GM12873 (cell line): ENCODE results near the gene LYAR.
A peak's percentile ranks its signal among the peaks of the same experiment; 100 is the strongest.

ENCODE experiments used
- TF ChIP-seq, protein P1 (sequence below): IDR thresholded peaks from 2 replicates; pipeline ENCODE4 v1.5.1; 2012; ENCODE audit warnings: low read depth, mild to moderate bottlenecking, moderate library complexity, low read length, control low read depth; ENCODE audit not compliant: insufficient read depth; ENCODE audit errors: missing control alignments

Gene LYAR

GRCh38 chr4:4267981-4268380, 22.0 kb downstream of the LYAR start:
- TF ChIP-seq, protein P1, sequence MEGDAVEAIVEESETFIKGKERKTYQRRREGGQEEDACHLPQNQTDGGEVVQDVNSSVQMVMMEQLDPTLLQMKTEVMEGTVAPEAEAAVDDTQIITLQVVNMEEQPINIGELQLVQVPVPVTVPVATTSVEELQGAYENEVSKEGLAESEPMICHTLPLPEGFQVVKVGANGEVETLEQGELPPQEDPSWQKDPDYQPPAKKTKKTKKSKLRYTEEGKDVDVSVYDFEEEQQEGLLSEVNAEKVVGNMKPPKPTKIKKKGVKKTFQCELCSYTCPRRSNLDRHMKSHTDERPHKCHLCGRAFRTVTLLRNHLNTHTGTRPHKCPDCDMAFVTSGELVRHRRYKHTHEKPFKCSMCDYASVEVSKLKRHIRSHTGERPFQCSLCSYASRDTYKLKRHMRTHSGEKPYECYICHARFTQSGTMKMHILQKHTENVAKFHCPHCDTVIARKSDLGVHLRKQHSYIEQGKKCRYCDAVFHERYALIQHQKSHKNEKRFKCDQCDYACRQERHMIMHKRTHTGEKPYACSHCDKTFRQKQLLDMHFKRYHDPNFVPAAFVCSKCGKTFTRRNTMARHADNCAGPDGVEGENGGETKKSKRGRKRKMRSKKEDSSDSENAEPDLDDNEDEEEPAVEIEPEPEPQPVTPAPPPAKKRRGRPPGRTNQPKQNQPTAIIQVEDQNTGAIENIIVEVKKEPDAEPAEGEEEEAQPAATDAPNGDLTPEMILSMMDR: no peak

DNA sequence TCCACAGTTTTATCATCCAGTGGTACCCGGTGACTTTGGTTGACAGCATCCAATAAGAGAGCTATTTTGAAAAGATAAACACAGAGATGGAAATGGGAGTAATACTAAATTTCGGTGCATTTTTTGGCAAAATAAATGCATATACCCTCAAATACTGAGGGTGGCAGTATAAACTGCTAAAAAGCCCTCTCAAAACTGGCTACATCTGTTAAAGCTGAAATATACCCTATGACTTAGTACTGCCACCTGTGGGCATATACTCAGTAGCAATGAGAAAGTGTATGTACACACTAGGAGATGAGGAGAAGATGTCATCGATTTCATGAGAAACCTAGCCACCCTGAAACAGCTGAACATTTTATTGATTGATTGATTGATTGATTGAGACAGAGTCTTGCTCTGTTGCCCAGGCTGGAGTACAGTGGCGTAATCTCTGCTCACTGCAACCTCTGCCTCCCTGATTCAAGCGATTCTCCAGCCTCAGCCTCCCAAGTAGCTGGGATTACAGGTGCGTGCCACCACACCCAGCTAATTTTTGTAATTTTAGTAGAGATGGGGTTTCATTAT, 29.7 kb downstream of the LYAR start:
- TF ChIP-seq, protein P1: peak; percentile 44

DNA sequence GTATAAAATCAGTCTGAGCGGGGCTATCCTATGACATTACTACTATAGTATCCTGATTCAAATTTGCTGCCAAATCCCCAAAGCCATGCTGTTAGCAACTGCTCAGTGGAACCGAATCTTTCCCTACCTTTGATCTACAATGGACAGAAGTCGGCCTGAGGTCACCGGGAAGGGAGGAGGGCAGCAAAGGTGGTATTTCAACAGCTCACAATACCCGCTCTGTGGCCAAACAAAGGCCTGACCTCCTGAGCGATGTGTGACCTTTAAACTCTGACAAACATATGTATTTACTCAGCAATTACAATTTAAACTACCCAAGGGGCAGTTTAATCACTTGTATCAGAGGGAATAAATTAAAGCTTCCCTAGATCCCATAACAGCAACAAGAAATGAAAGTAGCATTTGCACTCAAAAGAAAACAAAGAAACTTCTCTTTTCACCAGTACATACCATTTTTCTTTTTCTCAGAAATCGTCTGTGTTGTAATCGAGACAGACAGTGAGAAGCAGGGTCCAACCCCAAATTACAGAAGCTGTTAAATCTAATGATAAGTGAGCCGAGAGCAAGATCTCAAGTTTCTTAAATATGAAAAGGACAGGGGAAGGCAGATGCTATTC, 30.4 kb downstream of the LYAR start:
- TF ChIP-seq, protein P1: no peak

DNA sequence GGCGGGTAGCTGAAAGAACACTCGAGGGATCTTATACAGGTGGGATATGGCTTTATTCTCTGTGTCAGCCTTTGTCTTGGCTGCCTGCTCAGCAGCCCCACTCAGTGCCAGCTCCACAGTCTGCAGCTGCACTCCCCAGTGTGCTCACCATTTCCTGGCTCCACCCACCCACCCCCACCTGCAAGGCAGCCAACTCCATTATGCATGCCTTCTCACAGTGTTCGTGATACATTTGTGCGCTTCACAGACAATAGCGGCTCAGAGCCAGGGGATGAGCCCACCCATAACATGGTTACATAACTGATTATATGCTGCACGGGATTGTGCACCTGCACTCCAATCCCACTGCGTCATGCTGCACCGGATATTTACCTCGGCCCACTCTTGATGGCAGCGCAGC, 33.2 kb downstream of the LYAR start:
- TF ChIP-seq, protein P1: no peak

DNA sequence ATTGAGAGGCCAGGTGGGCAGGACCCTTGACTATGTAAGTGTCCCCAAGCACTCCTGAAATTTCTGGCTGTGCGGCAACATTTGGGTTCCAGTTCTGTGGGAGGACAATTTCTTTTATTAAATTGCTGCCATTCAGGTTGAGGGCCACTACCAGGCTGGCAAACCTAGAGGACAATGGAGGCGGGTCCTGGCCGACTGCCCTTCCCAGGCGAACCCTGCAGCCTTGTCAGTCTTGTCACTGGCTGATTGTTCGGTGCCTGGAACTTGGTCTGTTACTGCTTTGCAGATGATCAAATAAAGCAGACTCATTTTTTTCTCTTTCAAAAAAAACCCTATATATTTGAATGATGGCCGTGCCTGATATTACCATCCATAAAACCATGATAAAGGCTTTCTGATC, 35.3 kb downstream of the LYAR start:
- TF ChIP-seq, protein P1: no peak

- TF ChIP-seq, protein P1: no peak
Measured at GRCh38 chr4:4254199-4254598, 35.8 kb downstream of the LYAR start.

GRCh38 chr4:4249866-4250265, 40.1 kb downstream of the LYAR start:
- TF ChIP-seq, protein P1: no peak

DNA sequence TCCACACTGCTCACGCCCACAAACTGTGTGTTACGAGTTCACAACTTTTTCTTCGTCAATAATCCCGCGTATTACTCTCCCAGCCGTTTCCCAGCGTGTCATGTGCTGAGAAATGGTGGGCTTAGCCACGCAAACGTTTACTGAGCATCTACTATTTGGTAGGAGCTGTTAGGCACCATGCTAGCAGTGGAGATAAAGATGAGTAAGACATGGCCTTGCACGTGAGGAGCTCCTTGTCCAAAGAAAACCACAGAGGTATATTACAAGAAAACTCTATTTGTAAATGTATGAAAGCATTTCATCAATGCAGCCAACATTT, 41.1 kb downstream of the LYAR start:
- TF ChIP-seq, protein P1: no peak
